ENCODE data around the gene IFI6. TPM values are rescaled to one million over a fixed set of nuclear protein-coding genes. Genes with fewer than 3 reads are reported as not detected.

The IFI6 gene
- total RNA-seq, 1 donor from 2014 or later, result 3,307 TPM

- Histone ChIP-seq H3K9me3 (ENCODE audit: insufficient read depth, low read depth, low read length) (no peaks in the 10 kb centered on the region), H3K27ac (ENCODE audit: low read depth, low read length) (no peak overlapping the region), H4K20me1 (ENCODE audit: insufficient read depth, low read length) (no peaks in the 10 kb centered on the region), H3K36me3 (ENCODE audit: insufficient read depth, low read length) (no peaks in the 10 kb centered on the region), H3K4me2 (ENCODE audit: low read length) (no peak overlapping the region), H2AFZ (ENCODE audit: low read depth, low read length) (no peak overlapping the region), H3K4me1 (ENCODE audit: insufficient read depth, low read length) (peaks cover 17% of the 10 kb centered on the region), H3K27me3 (ENCODE audit: insufficient read depth, low read length) (no peaks in the 10 kb centered on the region), H3K4me3 (ENCODE audit: insufficient read depth, low read depth, low read length) (no peak overlapping the region), H3K9ac (ENCODE audit: low read length) (no peak overlapping the region), H3K79me2 (ENCODE audit: insufficient read depth, low read length) (no peaks in the 10 kb centered on the region)
- TF ChIP-seq CTCF (IDR thresholded peaks at IDR 0.05; ENCODE audit: insufficient read depth, low read depth, low read length), result no peak
- no peak for TF ChIP-seq EZH2 (IDR thresholded peaks at IDR 0.05; ENCODE audit: insufficient read depth, low read length)
- Mint-ChIP-seq H3K9me3 (ENCODE audit: unreplicated experiment) (no peaks in the 10 kb centered on the region), H3K27me3 (ENCODE audit: low read depth, unreplicated experiment) (no peaks in the 10 kb centered on the region), H3K36me3 (ENCODE audit: low read depth, unreplicated experiment) (peaks cover 37% of the 10 kb centered on the region), H3K4me1 (ENCODE audit: low read depth, unreplicated experiment) (peaks cover 40% of the 10 kb centered on the region), H3K27ac (ENCODE audit: unreplicated experiment) (no peak overlapping the region), H3K4me3 (ENCODE audit: unreplicated experiment) (peak overlapping the region; percentile 100)
- DNase-seq (ENCODE audit: low read depth) (no peak), FAIRE-seq (no peak)
These were observed 3.7 kb downstream of the IFI6 start for GRCh38 chr1:27668121-27668807.

GRCh38 chr1:27666791-27667254 is 5.2 kb downstream of the IFI6 start:
- Mint-ChIP-seq H3K27ac (ENCODE audit: unreplicated experiment) (peak overlapping the region; percentile 62), H3K4me3 (ENCODE audit: unreplicated experiment) (peak overlapping the region; percentile 100), H3K27me3 (ENCODE audit: low read depth, unreplicated experiment) (no peaks in the 10 kb centered on the region), H3K9me3 (ENCODE audit: unreplicated experiment) (no peaks in the 10 kb centered on the region), H3K36me3 (ENCODE audit: low read depth, unreplicated experiment) (peaks cover 34% of the 10 kb centered on the region), H3K4me1 (ENCODE audit: low read depth, unreplicated experiment) (peaks cover 42% of the 10 kb centered on the region)
- Histone ChIP-seq H3K4me1 (ENCODE audit: insufficient read depth, low read length) (peaks cover 10% of the 10 kb centered on the region), H4K20me1 (ENCODE audit: insufficient read depth, low read length) (no peaks in the 10 kb centered on the region), H2AFZ (ENCODE audit: low read depth, low read length) (no peak overlapping the region), H3K4me2 (ENCODE audit: low read length) (no peak overlapping the region), H3K4me3 (ENCODE audit: insufficient read depth, low read depth, low read length) (no peak overlapping the region), H3K27ac (ENCODE audit: low read depth, low read length) (no peak overlapping the region), H3K27me3 (ENCODE audit: insufficient read depth, low read length) (no peaks in the 10 kb centered on the region), H3K9me3 (ENCODE audit: insufficient read depth, low read depth, low read length) (no peaks in the 10 kb centered on the region), H3K79me2 (ENCODE audit: insufficient read depth, low read length) (no peaks in the 10 kb centered on the region), H3K9ac (ENCODE audit: low read length) (no peak overlapping the region), H3K36me3 (ENCODE audit: insufficient read depth, low read length) (no peaks in the 10 kb centered on the region)
- TF ChIP-seq CTCF (IDR thresholded peaks at IDR 0.05; ENCODE audit: insufficient read depth, low read depth, low read length) (no peak), EZH2 (IDR thresholded peaks at IDR 0.05; ENCODE audit: insufficient read depth, low read length) (no peak)
- DNase-seq (ENCODE audit: low read depth) (no peak), FAIRE-seq (no peak)

- no peaks in the 10 kb centered on the region for H4K20me1 ChIP-seq (ENCODE audit: insufficient read depth, low read length)
- H3K9me3 ChIP-seq (ENCODE audit: insufficient read depth, low read depth, low read length), result no peaks in the 10 kb centered on the region
- no peak overlapping the region for H3K9ac ChIP-seq (ENCODE audit: low read length)
- H3K4me3 ChIP-seq (ENCODE audit: insufficient read depth, low read depth, low read length), result no peak overlapping the region
- Mint-ChIP-seq H3K4me3 (ENCODE audit: unreplicated experiment) (peak overlapping the region; percentile 31), H3K4me1 (ENCODE audit: low read depth, unreplicated experiment) (peaks cover 42% of the 10 kb centered on the region), H3K27me3 (ENCODE audit: low read depth, unreplicated experiment) (no peaks in the 10 kb centered on the region), H3K9me3 (ENCODE audit: unreplicated experiment) (no peaks in the 10 kb centered on the region), H3K27ac (ENCODE audit: unreplicated experiment) (peak overlapping the region; percentile 62), H3K36me3 (ENCODE audit: low read depth, unreplicated experiment) (peaks cover 32% of the 10 kb centered on the region)
- FAIRE-seq (no peak), DNase-seq (ENCODE audit: low read depth) (no peak)
- H2AFZ ChIP-seq (ENCODE audit: low read depth, low read length), result no peak overlapping the region
- H3K4me1 ChIP-seq (ENCODE audit: insufficient read depth, low read length), result peaks cover 6% of the 10 kb centered on the region
- no peaks in the 10 kb centered on the region for H3K27me3 ChIP-seq (ENCODE audit: insufficient read depth, low read length)
- H3K36me3 ChIP-seq (ENCODE audit: insufficient read depth, low read length), result no peaks in the 10 kb centered on the region
- no peak overlapping the region for H3K4me2 ChIP-seq (ENCODE audit: low read length)
- TF ChIP-seq CTCF (IDR thresholded peaks at IDR 0.05; ENCODE audit: insufficient read depth, low read depth, low read length) (no peak), EZH2 (IDR thresholded peaks at IDR 0.05; ENCODE audit: insufficient read depth, low read length) (no peak)
- no peaks in the 10 kb centered on the region for H3K79me2 ChIP-seq (ENCODE audit: insufficient read depth, low read length)
- H3K27ac ChIP-seq (ENCODE audit: low read depth, low read length), result no peak overlapping the region
These were observed 5.7 kb downstream of the IFI6 start for GRCh38 chr1:27666294-27666693.
